ENCODE measurements around the gene MED19.
"Not testable (repeated sequence)": the region's sequence is repeated elsewhere in the genome, so short reads cannot be mapped to it uniquely, and the experiment has no call there.

The MED19 gene

GRCh38 chr11:57699813-57700212 is 12.2 kb downstream of the MED19 start:
- Histone ChIP-seq H3K9me3 (ENCODE audit: severe bottlenecking) (no peaks in the 10 kb centered on the region), H3K4me1 (ENCODE audit: insufficient read depth, poor library complexity, severe bottlenecking) (no peaks in the 10 kb centered on the region), H3K27ac (ENCODE audit: poor library complexity, severe bottlenecking) (no peak overlapping the region), H3K36me3 (ENCODE audit: low read depth) (peaks cover 84% of the 10 kb centered on the region), H3K4me3 (ENCODE audit: severe bottlenecking) (no peak overlapping the region), H3K27me3 (ENCODE audit: insufficient read depth, poor library complexity, severe bottlenecking) (no peaks in the 10 kb centered on the region)
- ATAC-seq (ENCODE audit: low read depth): no peak
- no peak for DNase-seq (ENCODE audit: low spot score)
- no peak for TF ChIP-seq CTCF (IDR thresholded peaks at IDR 0.05; ENCODE audit: poor library complexity, severe bottlenecking)

GRCh38 chr11:57698843-57699365 is 13.1 kb downstream of the MED19 start:
- Histone ChIP-seq H3K9me3 (ENCODE audit: severe bottlenecking) (no peaks in the 10 kb centered on the region), H3K27me3 (ENCODE audit: insufficient read depth, poor library complexity, severe bottlenecking) (no peaks in the 10 kb centered on the region), H3K4me3 (ENCODE audit: severe bottlenecking) (no peak overlapping the region), H3K36me3 (ENCODE audit: low read depth) (peaks cover 85% of the 10 kb centered on the region), H3K4me1 (ENCODE audit: insufficient read depth, poor library complexity, severe bottlenecking) (no peaks in the 10 kb centered on the region), H3K27ac (ENCODE audit: poor library complexity, severe bottlenecking) (no peak overlapping the region)
- TF ChIP-seq CTCF (IDR thresholded peaks at IDR 0.05; ENCODE audit: poor library complexity, severe bottlenecking): no peak
- ATAC-seq (ENCODE audit: low read depth) (peak; percentile 35; the same call in 2 of the 3 replicates), DNase-seq (ENCODE audit: low spot score) (no peak)

- H3K36me3 ChIP-seq (ENCODE audit: low read depth): peaks cover 96% of the 10 kb centered on the region
- not testable (repeated sequence) for ATAC-seq (ENCODE audit: low read depth); H3K27ac ChIP-seq (ENCODE audit: poor library complexity, severe bottlenecking)
Observed at GRCh38 chr11:57690474-57690873, 21.5 kb downstream of the MED19 start.

GRCh38 chr11:57681168-57681567 is 30.8 kb downstream of the MED19 start:
- TF ChIP-seq CTCF (IDR thresholded peaks at IDR 0.05; ENCODE audit: poor library complexity, severe bottlenecking): no peak
- peaks cover 63% of the 10 kb centered on the region for H3K36me3 ChIP-seq (ENCODE audit: low read depth)

More at GRCh38 chr11:57690474-57690873, 21.5 kb downstream of the MED19 start:
- H3K4me1 ChIP-seq (ENCODE audit: insufficient read depth, poor library complexity, severe bottlenecking); H3K4me3 ChIP-seq (ENCODE audit: severe bottlenecking); DNase-seq (ENCODE audit: low spot score); H3K9me3 ChIP-seq (ENCODE audit: severe bottlenecking); H3K27me3 ChIP-seq (ENCODE audit: insufficient read depth, poor library complexity, severe bottlenecking): not testable (repeated sequence)

GRCh38 chr11:57680552-57680874 is 31.5 kb downstream of the MED19 start:
- Histone ChIP-seq H3K36me3 (ENCODE audit: low read depth) (peaks cover 60% of the 10 kb centered on the region), H3K4me3 (ENCODE audit: severe bottlenecking) (no peak overlapping the region), H3K4me1 (ENCODE audit: insufficient read depth, poor library complexity, severe bottlenecking) (peaks cover 20% of the 10 kb centered on the region), H3K27me3 (ENCODE audit: insufficient read depth, poor library complexity, severe bottlenecking) (no peaks in the 10 kb centered on the region), H3K9me3 (ENCODE audit: severe bottlenecking) (no peaks in the 10 kb centered on the region), H3K27ac (ENCODE audit: poor library complexity, severe bottlenecking) (peak overlapping the region; percentile 59)
- ATAC-seq (ENCODE audit: low read depth) (peak; percentile 63; the same call in 2 of the 3 replicates), DNase-seq (ENCODE audit: low spot score) (no peak)
- no peak for TF ChIP-seq CTCF (IDR thresholded peaks at IDR 0.05; ENCODE audit: poor library complexity, severe bottlenecking)

More at GRCh38 chr11:57681168-57681567, 30.8 kb downstream of the MED19 start:
- ATAC-seq (ENCODE audit: low read depth) (no peak), DNase-seq (ENCODE audit: low spot score) (no peak)
- H3K9me3 ChIP-seq (ENCODE audit: severe bottlenecking): no peaks in the 10 kb centered on the region
- H3K4me1 ChIP-seq (ENCODE audit: insufficient read depth, poor library complexity, severe bottlenecking): peaks cover 20% of the 10 kb centered on the region
- peak overlapping the region; percentile 59 for H3K27ac ChIP-seq (ENCODE audit: poor library complexity, severe bottlenecking)
- H3K4me3 ChIP-seq (ENCODE audit: severe bottlenecking): no peak overlapping the region
- H3K27me3 ChIP-seq (ENCODE audit: insufficient read depth, poor library complexity, severe bottlenecking): no peaks in the 10 kb centered on the region

Measured in RWPE2 (cell line).